GM18526 (cell line): ENCODE data around the gene CMPK1.

Source experiments
- POLR2A ChIP-seq: IDR thresholded peaks from 3 replicates; pipeline ENCODE4 v1.6.1; 2011; ENCODE audit not compliant: insufficient read length; ENCODE audit errors: extremely low read depth

CMPK1 gene

GRCh38 chr1:47333922-47334764 lies 553 bp downstream of the CMPK1 start:
- TF ChIP-seq POLR2A = peak; percentile 42

- TF ChIP-seq POLR2A = no peak
Measured at GRCh38 chr1:47334765-47335435, 1.3 kb downstream of the CMPK1 start.

DNA sequence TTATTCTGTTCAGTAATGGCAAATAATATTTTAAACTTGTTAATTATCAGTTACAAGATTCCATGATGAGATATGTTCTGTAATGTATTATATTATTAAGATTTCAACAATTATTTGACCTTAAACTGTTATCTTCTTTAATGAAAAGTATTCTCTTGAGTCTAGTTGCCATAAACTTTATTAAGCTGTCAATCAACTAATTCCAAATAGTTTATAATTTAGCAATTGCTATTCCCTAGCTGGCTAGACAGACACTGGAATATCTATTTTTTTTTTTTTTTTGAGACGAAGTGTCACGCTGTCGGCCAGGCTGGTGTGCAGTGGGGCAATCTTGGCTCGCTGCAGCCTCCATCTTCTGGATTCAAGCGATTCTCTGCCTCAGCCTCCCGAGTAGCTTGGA lies 3.8 kb downstream of the CMPK1 start:
- no peak for TF ChIP-seq POLR2A

GRCh38 chr1:47338249-47339077 lies 4.9 kb downstream of the CMPK1 start:
- no peak for TF ChIP-seq POLR2A

GRCh38 chr1:47340227-47340626 lies 6.6 kb downstream of the CMPK1 start:
- no peak for TF ChIP-seq POLR2A

DNA sequence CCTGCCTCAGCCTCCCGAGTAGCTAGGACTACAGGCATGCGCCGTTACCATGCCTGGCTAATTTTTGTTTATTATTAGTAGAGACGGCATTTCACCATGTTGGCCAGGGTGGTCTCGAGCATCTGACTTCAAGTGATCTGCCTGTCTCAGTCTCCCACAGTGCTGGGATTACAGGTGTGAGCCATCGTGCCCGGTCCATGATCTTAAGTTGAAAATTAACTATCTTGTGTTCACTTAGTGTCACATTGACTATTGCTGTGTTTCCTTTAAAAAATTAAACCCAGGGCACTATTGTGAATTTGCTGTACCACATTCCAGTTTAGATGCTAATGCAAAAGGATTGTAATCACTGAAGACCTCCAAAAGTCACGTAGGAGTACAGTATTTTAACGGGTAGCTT lies 14.1 kb downstream of the CMPK1 start:
- TF ChIP-seq POLR2A = no peak

- no peak for TF ChIP-seq POLR2A
Measured at GRCh38 chr1:47348246-47348645, 14.7 kb downstream of the CMPK1 start.

- TF ChIP-seq POLR2A = no peak
Measured at GRCh38 chr1:47351305-47351704, 17.7 kb downstream of the CMPK1 start.

DNA sequence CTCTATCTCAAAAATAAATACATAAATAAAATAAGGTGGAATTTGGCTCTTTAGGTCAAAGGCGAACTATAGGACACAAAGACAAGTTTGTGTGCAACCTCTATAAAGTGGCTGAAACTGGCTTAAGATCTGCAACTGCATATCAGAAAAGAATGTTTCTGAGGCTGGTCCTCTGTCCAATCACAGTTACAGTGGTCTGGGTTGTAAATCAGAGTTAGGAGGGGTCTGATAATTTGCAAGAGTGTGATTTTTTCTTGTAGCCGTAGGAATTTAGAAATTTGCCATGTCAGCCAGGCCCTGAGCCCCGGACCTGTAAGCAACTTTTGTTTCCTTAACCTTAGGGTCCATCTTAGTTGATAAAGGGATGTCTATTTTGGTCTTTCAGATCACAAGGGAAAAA lies 27.8 kb downstream of the CMPK1 start:
- no peak for TF ChIP-seq POLR2A

DNA sequence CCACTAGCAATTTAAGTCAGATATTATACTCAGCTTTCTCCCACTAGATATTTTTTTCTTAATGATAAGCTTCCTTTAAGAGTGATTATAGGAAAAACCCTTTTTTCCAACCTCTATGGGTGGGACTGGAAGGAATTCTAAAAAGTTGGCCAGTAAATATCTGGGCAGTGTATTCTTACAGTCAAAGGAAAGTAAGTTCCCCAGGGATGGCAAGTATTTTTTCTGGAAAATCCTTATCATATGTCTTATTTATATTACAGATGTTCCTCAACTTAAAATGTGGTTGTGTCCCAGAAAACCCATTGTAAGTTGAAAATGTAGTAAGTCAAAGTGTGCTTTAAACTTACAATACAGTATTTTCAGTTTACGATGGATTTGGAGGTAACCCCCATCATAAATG lies 29.2 kb downstream of the CMPK1 start:
- TF ChIP-seq POLR2A = no peak

- no peak for TF ChIP-seq POLR2A
Measured at GRCh38 chr1:47367651-47368050, 34.1 kb downstream of the CMPK1 start.

DNA sequence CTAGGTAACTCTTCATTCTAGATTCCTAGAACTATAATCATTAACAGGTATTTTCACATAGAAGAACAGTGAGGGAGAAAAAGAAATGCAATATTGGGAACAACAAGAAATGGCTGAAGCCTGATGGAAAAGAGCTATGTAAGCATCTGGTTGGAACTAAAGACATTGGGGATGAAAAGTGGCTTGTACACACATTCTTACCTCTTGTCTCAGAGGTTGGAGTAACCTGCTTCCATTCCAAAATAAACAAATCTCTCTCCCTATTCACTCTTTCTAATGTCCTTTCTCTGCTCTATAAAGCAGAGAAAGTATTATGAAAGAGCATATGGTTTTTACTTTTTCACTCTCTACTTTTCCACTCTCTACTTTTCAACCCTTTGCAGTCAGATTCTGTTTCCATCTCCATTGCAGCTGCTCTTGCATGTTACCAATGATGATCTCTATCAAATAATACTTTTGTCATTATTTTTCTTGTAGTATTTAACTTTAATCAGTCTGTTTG lies 37.5 kb downstream of the CMPK1 start:
- TF ChIP-seq POLR2A = no peak

GRCh38 chr1:47374501-47374900 lies 40.9 kb downstream of the CMPK1 start:
- TF ChIP-seq POLR2A = no peak

DNA sequence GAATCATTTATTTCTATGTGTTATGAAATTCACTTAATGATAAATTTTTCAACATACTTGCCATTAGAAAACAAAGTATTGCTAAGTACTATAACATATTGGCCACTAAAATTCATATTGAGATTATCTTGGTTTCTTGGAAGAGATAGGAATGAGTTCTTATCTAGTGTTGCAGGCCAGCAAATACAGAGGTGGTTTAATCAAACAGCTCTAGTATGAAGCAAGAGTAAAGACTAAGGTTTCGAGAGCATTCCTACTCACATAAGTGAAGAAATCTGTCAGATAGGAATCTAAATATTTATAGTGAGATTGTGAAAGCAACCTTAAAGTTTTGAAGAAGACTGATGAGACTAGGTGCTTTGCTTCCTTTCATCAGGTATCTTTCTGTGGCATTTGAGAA lies 44.6 kb downstream of the CMPK1 start:
- TF ChIP-seq POLR2A = no peak

- TF ChIP-seq POLR2A = no peak
Measured at GRCh38 chr1:47380699-47381098, 47.1 kb downstream of the CMPK1 start.
